Esophagus muscularis mucosa (tissue), 4 donors: Measurements from ENCODE around the gene CNOT8.

ENCODE experiments used
- CTCF ChIP-seq, 3 experiments: fragments of 200-600 bp in 2 of 3; fragments of 450-650 bp in 1 of 3; sonication (generic) in 2 of 3; IDR thresholded peaks; one replicate each; pipeline ENCODE4 v1.5.1; 2017 to 2019; ENCODE audit warnings: antibody characterized with exemption in 3 of 3, mild to moderate bottlenecking in 2 of 3, moderate library complexity in 1 of 3
- EP300 ChIP-seq: sonication (generic); formaldehyde crosslinking; IDR thresholded peaks from one replicate; pipeline ENCODE4 v1.6.1; 2017; ENCODE audit warnings: antibody characterized with exemption
- POLR2A ChIP-seq: fragments of 450-650 bp; IDR thresholded peaks from one replicate; pipeline ENCODE4 v1.6.1; 2017; ENCODE audit warnings: antibody characterized with exemption, moderate library complexity, mild to moderate bottlenecking, low read depth
- POLR2AphosphoS5 ChIP-seq, 2 donors: sonication (generic); formaldehyde crosslinking; IDR thresholded peaks; one replicate each; pipeline ENCODE4 v1.6.1; 2017; ENCODE audit warnings: antibody characterized with exemption in 2 of 2

- no peak for TF ChIP-seq EP300
- no peak for TF ChIP-seq POLR2A
- no peak for TF ChIP-seq CTCF (IDR thresholded peaks at IDR 0.05)
- TF ChIP-seq POLR2AphosphoS5 (IDR thresholded peaks at IDR 0.05) = no peak
Observed at GRCh38 chr5:154861946-154862345, 3.5 kb downstream of the CNOT8 start.
